Tibial nerve (tissue), 4 donors: Measurements from ENCODE around the gene YIPF5. TPM values are rescaled to one million over a fixed set of nuclear protein-coding genes. Genes with fewer than 3 reads are reported as not detected.

ENCODE experiments used
- DNase-seq, 2 donors: peaks; one replicate each; pipeline ENCODE4 v3.0.0-alpha.2; 2019; ENCODE audit warnings: low spot score in 2 of 2
- H3K27ac ChIP-seq, 4 donors: fragments of 200-600 bp; sonication (generic) in 3 of 4; one replicate each; pipeline ENCODE4 v1.5.1; 2017 to 2019; ENCODE audit warnings: mild to moderate bottlenecking in 1 of 4
- H3K27me3 ChIP-seq, 2 donors: fragments of 200-600 bp; sonication (generic) in 1 of 2; one replicate each; pipeline versions ENCODE4 v1.5.1 to v1.6.0; 2017 to 2019
- H3K36me3 ChIP-seq, 3 donors: fragments of 200-600 bp; sonication (generic); one replicate each; pipeline ENCODE4 v1.5.1; 2018 to 2019
- H3K4me1 ChIP-seq, 4 donors: fragments of 200-600 bp; sonication (generic) in 3 of 4; one replicate each; pipeline ENCODE4 v1.5.1; 2017 to 2019
- H3K4me3 ChIP-seq, 4 donors: fragments of 200-600 bp; sonication (generic) in 3 of 4; one replicate each; pipeline ENCODE4 v1.5.1; 2017 to 2019; ENCODE audit warnings: mild to moderate bottlenecking in 1 of 4, moderate library complexity in 1 of 4
- H3K9me3 ChIP-seq, 4 donors: fragments of 200-600 bp; sonication (generic) in 3 of 4; one replicate each; pipeline ENCODE4 v1.5.1; 2017 to 2019
- EP300 ChIP-seq, 2 donors: sonication (generic); formaldehyde crosslinking; IDR thresholded peaks; one replicate each; pipeline ENCODE4 v1.6.1; 2017; ENCODE audit warnings: antibody characterized with exemption in 2 of 2, mild to moderate bottlenecking in 1 of 2
- POLR2A ChIP-seq, 2 donors: fragments of 450-650 bp; IDR thresholded peaks; one replicate each; pipeline ENCODE4 v1.6.1; 2017; ENCODE audit warnings: antibody characterized with exemption in 2 of 2, mild to moderate bottlenecking in 2 of 2, moderate library complexity in 2 of 2
- WGBS, 2 donors: methylation state at CpG; one replicate each; pipeline ENCODE4 v1.1.5; 2018; 5-methylcytosine and 5-hydroxymethylcytosine counted together
- total RNA-seq, 4 donors: library from RNA; depleted of rRNA; stranded (reverse); fragments of >200 nt; gene quantifications; one replicate each; pipeline ENCODE4 v1.1.0, GENCODE V29; 2016
- TF ChIP-seq, protein P1 (sequence below), 5 experiments: fragments of 200-600 bp in 3 of 5; fragments of 450-650 bp in 2 of 5; sonication (generic) in 3 of 5; IDR thresholded peaks; one replicate each; pipeline ENCODE4 v1.5.1; 2016 to 2019; ENCODE audit warnings: antibody characterized with exemption in 5 of 5, mild to moderate bottlenecking in 3 of 5, moderate library complexity in 2 of 5

YIPF5 gene
- total RNA-seq, 4 donors from 2014 or later: 19.5 to 35.6 (median 31.6) TPM

DNA sequence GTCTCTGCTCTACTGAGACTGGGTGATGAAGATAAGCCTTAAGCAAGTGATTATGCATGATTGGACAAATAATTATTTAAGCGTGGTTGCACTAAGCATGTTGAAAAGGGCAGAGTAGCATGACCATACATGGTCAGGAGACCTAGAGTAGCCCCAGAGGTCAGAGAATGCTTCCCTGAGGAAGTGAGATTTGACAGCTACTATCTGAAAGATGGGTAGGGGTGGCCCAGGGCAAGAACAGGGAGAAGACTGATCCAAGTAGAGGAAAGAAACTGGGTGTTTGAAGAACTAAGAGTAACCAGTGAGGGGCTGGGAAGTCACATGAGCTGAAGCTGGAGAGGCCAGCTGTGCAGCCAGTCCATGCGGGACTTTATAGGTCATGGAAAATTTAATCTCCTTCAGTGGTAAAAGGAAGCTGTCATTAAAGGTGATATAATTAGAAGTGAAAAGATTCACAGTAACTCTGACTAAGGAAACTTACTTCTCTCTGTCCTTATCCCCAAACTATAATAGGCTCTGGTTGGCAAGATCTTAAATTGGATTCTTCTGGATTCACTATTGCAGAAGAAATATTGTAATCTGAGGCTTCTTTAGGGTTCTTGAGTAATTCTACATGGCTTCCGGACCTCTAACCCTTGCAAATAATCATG is 35.2 kb downstream of the YIPF5 start:
- H3K27ac ChIP-seq: no peak overlapping the region
- WGBS, 2 donors: 83 to 90% methylated on average over 3 of the region's 3 CpGs
- no peak for DNase-seq
- no peaks in the 10 kb centered on the region for H3K27me3 ChIP-seq
- H3K4me3 ChIP-seq: no peak overlapping the region
- no peaks in the 10 kb centered on the region for H3K36me3 ChIP-seq
- no peaks in the 10 kb centered on the region for H3K9me3 ChIP-seq
- no peak for TF ChIP-seq EP300 (IDR thresholded peaks at IDR 0.05)
- peaks cover 0 to 7% (median 0%) of the 10 kb centered on the region in 4 donors for H3K4me1 ChIP-seq

DNA sequence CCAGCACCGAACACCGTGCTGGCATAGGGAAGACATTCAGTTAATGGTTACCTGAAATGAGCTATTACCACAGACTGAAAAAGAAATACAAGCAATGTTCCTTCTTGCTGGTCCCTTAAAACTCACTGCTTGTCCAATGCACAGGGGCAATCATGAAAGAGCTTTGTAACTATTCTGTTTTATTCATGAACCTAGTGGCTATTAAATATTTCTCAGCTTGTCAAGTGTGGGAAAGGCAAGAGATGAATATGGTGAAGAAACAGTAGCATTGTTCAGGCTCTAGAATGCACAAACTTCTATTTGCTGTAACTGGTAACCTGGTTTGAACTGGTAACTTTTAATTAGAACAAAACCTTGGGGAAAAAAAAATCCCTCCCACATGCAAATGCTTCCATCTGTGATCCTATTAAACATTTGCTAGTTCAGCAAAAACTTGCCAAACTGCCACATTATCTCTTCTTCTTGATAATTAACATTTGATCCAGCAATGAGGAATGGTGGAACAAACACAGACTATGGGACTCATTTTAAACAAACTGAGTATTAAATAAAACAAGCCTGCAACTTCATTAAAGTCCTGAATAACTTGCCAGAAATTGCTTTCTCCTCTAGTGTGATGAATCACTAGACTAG is 36.1 kb downstream of the YIPF5 start:
- peaks cover 0 to 2% (median 0%) of the 10 kb centered on the region in 4 donors for H3K4me1 ChIP-seq
- no peak overlapping the region for H3K27ac ChIP-seq
- DNase-seq: no peak
- no peaks in the 10 kb centered on the region for H3K36me3 ChIP-seq
- WGBS, 2 donors: 80 to 86% methylated on average over 2 of the region's 2 CpGs
- H3K9me3 ChIP-seq: no peaks in the 10 kb centered on the region
- no peak overlapping the region for H3K4me3 ChIP-seq
- TF ChIP-seq EP300 (IDR thresholded peaks at IDR 0.05): no peak
- TF ChIP-seq, protein P1, sequence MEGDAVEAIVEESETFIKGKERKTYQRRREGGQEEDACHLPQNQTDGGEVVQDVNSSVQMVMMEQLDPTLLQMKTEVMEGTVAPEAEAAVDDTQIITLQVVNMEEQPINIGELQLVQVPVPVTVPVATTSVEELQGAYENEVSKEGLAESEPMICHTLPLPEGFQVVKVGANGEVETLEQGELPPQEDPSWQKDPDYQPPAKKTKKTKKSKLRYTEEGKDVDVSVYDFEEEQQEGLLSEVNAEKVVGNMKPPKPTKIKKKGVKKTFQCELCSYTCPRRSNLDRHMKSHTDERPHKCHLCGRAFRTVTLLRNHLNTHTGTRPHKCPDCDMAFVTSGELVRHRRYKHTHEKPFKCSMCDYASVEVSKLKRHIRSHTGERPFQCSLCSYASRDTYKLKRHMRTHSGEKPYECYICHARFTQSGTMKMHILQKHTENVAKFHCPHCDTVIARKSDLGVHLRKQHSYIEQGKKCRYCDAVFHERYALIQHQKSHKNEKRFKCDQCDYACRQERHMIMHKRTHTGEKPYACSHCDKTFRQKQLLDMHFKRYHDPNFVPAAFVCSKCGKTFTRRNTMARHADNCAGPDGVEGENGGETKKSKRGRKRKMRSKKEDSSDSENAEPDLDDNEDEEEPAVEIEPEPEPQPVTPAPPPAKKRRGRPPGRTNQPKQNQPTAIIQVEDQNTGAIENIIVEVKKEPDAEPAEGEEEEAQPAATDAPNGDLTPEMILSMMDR (IDR thresholded peaks at IDR 0.05): no peak
- no peak for TF ChIP-seq POLR2A (IDR thresholded peaks at IDR 0.05)
- H3K27me3 ChIP-seq: no peaks in the 10 kb centered on the region

DNA sequence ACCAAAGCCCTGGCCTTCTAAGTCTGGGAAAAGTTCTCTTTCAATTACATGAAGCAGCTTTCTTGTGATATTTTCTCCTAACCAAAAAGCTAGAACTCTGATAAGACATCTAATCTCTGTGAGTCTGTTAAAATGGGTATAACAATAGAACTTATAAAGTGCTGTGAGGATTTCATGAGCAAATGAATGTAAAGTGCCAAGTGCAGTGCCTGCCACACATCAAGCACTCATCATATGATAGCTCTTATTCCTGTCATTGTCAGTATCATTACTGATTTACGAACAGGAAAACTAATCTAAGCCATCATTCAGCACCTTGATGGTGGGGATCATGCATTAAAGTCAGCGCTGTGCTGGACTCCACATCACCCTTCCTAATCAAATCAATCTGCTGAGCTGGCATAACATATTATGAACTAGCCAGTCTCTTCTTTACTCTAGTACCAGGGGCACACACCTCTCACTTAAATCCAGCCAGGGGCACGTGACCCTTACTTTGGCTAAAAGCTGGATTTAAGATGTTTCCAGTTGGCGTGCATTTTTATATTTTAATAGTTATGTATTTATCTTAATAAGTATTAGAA is 37.3 kb downstream of the YIPF5 start:
- TF ChIP-seq, protein P1 (IDR thresholded peaks at IDR 0.05): no peak
- no peak for TF ChIP-seq POLR2A (IDR thresholded peaks at IDR 0.05)
- TF ChIP-seq EP300 (IDR thresholded peaks at IDR 0.05): no peak
- WGBS, 2 donors: 96% methylated on average over 4 of the region's 4 CpGs
- Histone ChIP-seq H3K36me3 (no peaks in the 10 kb centered on the region), H3K4me3 (no peak overlapping the region), H3K27me3 (no peaks in the 10 kb centered on the region), H3K27ac (no peak overlapping the region), H3K4me1 (no peaks in the 10 kb centered on the region), H3K9me3 (no peaks in the 10 kb centered on the region)
- no peak for DNase-seq

- Histone ChIP-seq H3K4me3 (no peak overlapping the region), H3K4me1 (no peaks in the 10 kb centered on the region), H3K27me3 (no peaks in the 10 kb centered on the region), H3K9me3 (no peaks in the 10 kb centered on the region), H3K36me3 (no peaks in the 10 kb centered on the region), H3K27ac (no peak overlapping the region)
- TF ChIP-seq EP300 (IDR thresholded peaks at IDR 0.05): no peak
- TF ChIP-seq, protein P1 (IDR thresholded peaks at IDR 0.05): no peak
- no peak for TF ChIP-seq POLR2A (IDR thresholded peaks at IDR 0.05)
- WGBS, 2 donors: 75 to 77% methylated on average over 4 of the region's 4 CpGs
- no peak for DNase-seq
These were observed 39.2 kb downstream of the YIPF5 start for GRCh38 chr5:144131261-144131660.

DNA sequence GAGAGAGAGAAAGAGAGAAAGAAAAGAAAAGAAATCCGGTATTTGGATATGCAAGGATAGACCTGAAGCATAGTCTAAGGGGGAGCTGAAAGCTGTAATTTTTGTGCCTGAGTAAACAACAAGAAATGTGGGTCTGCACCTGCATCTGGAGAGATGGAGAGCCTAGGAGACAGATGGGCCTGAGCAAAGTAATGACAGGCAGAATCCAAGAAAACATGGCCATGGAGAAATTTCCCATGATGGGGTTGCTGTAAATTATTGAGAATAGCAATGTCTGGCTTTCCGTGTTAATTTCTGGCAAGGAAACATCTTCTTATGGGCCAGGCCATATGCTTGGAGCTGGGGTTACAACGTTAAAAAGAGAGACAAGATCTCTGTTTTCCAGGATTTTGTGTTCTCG is 40.2 kb downstream of the YIPF5 start:
- H3K9me3 ChIP-seq: no peaks in the 10 kb centered on the region
- no peak for DNase-seq
- H3K36me3 ChIP-seq: no peaks in the 10 kb centered on the region
- no peaks in the 10 kb centered on the region for H3K27me3 ChIP-seq
- no peak overlapping the region for H3K27ac ChIP-seq
- H3K4me3 ChIP-seq: no peak overlapping the region
- WGBS, 2 donors: 80 to 88% methylated on average over 4 of the region's 4 CpGs
- TF ChIP-seq, protein P1 (IDR thresholded peaks at IDR 0.05): no peak
- TF ChIP-seq EP300 (IDR thresholded peaks at IDR 0.05) (no peak), POLR2A (IDR thresholded peaks at IDR 0.05) (no peak)
- H3K4me1 ChIP-seq: no peaks in the 10 kb centered on the region
